ENCODE data around the gene MOB2.

DNA sequence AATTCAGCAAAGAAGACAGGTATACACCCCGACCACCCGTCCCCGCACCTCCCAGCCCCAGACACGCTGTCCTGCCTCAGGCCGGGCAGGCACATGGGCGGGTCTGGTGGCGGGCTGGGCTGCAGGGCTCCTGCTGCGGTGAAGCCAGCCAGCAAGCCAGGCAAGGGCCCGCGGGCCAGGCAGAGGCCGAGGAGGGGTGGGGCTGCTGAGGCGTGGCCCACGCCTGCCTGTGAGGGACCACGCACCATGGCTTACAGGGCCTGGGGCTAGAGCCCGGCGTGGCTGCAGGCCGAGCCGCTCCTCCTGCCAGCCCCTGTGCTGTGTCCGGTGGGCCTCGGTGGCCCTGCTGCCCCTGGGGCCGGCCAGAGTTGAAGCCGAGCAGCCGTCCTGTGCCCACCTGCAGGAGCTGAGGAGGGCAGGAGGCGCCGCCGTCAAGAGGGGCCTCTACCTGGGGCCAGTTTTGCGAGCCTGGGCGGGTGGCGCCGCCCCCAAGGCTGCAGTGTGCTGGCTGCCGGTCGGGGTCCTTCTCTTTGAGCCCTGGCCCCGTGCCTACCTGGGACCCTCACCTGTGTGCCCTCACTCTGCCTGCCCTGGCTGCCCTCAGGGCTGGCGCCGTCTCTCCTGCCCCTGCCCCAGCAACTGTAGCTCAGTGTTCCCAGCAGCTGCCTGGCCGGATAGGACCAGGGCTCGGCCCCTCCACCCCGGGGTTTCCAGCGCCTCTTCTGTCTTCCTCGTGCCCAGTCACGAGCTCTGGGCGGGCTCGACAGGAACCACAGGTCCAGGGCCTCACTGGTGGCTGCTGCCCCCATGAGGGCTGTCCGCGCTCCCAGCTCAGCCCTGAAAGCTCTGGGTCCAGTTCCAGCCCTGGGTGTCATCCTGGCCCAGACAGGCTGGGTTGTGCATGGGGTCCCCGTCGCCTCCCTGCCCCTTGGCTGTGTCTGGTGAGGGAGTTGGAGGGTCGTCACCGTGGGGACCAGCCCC lies 38.4 kb downstream of the MOB2 start:
- TF ChIP-seq POLR2A (IDR thresholded peaks at IDR 0.05) (no peak), EP300 (IDR thresholded peaks at IDR 0.05) (no peak)
- TF ChIP-seq, protein P1, sequence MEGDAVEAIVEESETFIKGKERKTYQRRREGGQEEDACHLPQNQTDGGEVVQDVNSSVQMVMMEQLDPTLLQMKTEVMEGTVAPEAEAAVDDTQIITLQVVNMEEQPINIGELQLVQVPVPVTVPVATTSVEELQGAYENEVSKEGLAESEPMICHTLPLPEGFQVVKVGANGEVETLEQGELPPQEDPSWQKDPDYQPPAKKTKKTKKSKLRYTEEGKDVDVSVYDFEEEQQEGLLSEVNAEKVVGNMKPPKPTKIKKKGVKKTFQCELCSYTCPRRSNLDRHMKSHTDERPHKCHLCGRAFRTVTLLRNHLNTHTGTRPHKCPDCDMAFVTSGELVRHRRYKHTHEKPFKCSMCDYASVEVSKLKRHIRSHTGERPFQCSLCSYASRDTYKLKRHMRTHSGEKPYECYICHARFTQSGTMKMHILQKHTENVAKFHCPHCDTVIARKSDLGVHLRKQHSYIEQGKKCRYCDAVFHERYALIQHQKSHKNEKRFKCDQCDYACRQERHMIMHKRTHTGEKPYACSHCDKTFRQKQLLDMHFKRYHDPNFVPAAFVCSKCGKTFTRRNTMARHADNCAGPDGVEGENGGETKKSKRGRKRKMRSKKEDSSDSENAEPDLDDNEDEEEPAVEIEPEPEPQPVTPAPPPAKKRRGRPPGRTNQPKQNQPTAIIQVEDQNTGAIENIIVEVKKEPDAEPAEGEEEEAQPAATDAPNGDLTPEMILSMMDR (IDR thresholded peaks at IDR 0.05): no peak

All from gastroesophageal sphincter (tissue), 3 donors.